ENCODE results near the gene IBA57.
"Not testable (repeated sequence)": the region's sequence is repeated elsewhere in the genome, so short reads cannot be mapped to it uniquely, and the experiment has no call there.

Gene IBA57

GRCh38 chr1:228173528-228174481 is 8.2 kb downstream of the IBA57 start:
- peak in 3 of 5 experiments; percentile 23 to 48 (median 28) for DNase-seq

- DNase-seq, result peak in 4 of 5 experiments; percentile 27 to 53 (median 36)
Observed at GRCh38 chr1:228174482-228175315, 9.1 kb downstream of the IBA57 start.

- no peak for DNase-seq
Observed at GRCh38 chr1:228175316-228176023, 9.9 kb downstream of the IBA57 start.

GRCh38 chr1:228176024-228176395 is 10.4 kb downstream of the IBA57 start:
- DNase-seq, result no peak

GRCh38 chr1:228176461-228177182 is 11.0 kb downstream of the IBA57 start:
- no peak for DNase-seq

GRCh38 chr1:228177183-228177475 is 11.5 kb downstream of the IBA57 start:
- no peak for DNase-seq

GRCh38 chr1:228177721-228178710 is 12.4 kb downstream of the IBA57 start:
- no peak for DNase-seq

GRCh38 chr1:228178737-228179684 is 13.4 kb downstream of the IBA57 start:
- DNase-seq, result no peak

GRCh38 chr1:228180271-228180958 is 14.8 kb downstream of the IBA57 start:
- peak in 1 of 5 experiments; percentile 29 for DNase-seq

- DNase-seq, result no peak
Observed at GRCh38 chr1:228180959-228181644, 15.5 kb downstream of the IBA57 start.

GRCh38 chr1:228181645-228182034 is 16.0 kb downstream of the IBA57 start:
- DNase-seq, result no peak

- peak in 1 of 5 experiments; percentile 33 for DNase-seq
Observed at GRCh38 chr1:228182296-228183030, 16.9 kb downstream of the IBA57 start.

- no peak for DNase-seq
Observed at GRCh38 chr1:228184152-228184551, 18.5 kb downstream of the IBA57 start.

- DNase-seq, result peak in 2 of 5 experiments; percentile 77 to 81
Observed at GRCh38 chr1:228185641-228185965, 20.0 kb downstream of the IBA57 start.

- not testable (repeated sequence) for DNase-seq
Observed at GRCh38 chr1:228188249-228188648, 22.6 kb downstream of the IBA57 start.

- no peak for DNase-seq
Observed at GRCh38 chr1:228190182-228190581, 24.6 kb downstream of the IBA57 start.

- no peak for DNase-seq
Observed at GRCh38 chr1:228190778-228191177, 25.2 kb downstream of the IBA57 start.

GRCh38 chr1:228194436-228194835 is 28.8 kb downstream of the IBA57 start:
- no peak for DNase-seq

Data from T-helper 2 cell (primary cell).